NCI-H2227 (cell line): ENCODE results near the gene PCBP4.
"Not testable (repeated sequence)": the region's sequence is repeated elsewhere in the genome, so short reads cannot be mapped to it uniquely, and the experiment has no call there.

Experiments used
- DNase-seq: peaks from one replicate; lab custom pipeline; 2025; ENCODE audit not compliant: unreplicated experiment; lab: John Stamatoyannopoulos, UW

The PCBP4 gene

GRCh38 chr3:51941463-51941797, 25.8 kb downstream of the PCBP4 start:
- DNase-seq, result no peak

DNA sequence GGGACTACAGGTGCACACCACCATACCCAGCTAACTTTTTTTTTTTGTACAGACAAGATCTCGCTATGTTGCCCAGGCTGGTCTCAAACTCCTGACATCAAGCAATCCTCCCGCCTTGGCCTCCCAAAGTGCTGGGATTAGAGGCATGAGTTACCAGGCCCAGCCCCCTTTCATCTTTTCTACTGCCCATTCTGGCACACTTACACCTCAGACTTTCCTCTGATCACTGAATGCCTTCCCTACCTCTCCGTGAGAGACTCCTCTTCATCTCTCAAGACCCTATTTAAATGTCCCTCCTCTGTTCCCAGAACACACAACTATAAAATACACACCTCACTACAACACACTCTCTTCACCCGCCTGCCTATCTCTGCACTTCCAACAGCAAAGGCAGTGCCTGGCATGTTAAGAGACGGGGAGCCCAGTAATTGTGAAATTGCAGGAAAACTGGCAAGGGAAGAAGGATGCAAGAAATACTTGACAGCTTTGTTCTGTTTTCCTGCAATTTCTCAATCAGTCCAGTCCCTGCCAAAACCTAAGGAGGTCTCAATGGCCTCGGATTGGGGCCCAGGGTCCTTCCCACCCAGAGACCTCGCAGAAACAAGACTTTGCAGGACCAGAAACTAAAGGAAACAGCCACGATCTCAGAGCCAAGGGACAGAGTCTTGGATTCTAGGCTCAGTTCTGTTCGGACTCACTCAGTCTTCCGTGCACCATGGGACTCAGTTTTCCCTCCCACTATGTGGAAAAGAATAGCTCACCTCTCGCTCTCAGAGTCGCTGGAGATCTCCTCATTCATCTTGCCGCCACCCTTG, 26.4 kb downstream of the PCBP4 start:
- DNase-seq, result no peak

- no peak for DNase-seq
These were observed 28.4 kb downstream of the PCBP4 start for GRCh38 chr3:51938780-51939425.

DNA sequence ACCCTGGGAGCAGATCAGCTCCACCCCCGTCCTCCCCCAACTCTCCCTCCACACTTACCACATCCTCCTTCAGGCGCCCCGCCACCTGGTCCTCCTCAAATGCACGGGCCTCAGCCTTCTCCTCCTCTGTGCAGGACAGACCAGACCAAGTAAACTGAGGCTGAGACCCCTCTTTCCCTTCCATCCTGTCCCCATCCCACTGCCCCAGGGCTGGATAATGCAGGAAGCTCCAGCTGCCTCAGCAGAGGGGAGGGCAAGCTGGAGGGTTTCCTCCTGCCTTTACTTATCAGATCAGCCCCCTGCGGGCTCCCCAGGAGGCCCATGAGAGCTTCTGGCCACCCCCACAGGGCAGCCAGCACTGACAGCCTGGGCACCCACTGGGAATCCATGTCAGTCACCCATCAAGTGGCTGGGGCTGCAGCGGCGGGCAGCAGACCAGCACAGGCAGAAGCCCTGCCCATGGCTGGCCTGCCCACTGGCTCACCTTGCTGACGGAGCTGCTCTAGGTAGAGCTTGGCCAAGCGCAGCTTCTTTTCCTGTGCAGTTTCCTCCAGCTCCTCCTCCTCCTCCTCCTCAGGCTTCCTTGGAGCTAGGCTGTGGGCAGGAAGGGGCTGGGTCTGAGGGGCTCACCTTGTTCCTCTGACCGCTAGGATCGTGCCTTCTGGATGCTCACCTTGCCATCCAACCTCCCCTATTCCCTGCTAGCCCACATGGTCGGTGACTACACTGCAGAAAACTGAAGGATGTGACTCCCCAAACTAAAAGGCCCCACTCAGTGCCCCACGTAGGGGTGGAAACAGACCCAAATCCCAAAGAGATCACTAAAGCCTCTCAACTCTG, 29.4 kb downstream of the PCBP4 start:
- no peak for DNase-seq

GRCh38 chr3:51937014-51937413, 30.2 kb downstream of the PCBP4 start:
- DNase-seq, result no peak

GRCh38 chr3:51935886-51936755, 31.1 kb downstream of the PCBP4 start:
- DNase-seq, result no peak

- no peak for DNase-seq
These were observed 32.0 kb downstream of the PCBP4 start for GRCh38 chr3:51934991-51935885.

- DNase-seq, result no peak
These were observed 33.0 kb downstream of the PCBP4 start for GRCh38 chr3:51934139-51934850.

- no peak for DNase-seq
These were observed 33.6 kb downstream of the PCBP4 start for GRCh38 chr3:51933471-51934138.

DNA sequence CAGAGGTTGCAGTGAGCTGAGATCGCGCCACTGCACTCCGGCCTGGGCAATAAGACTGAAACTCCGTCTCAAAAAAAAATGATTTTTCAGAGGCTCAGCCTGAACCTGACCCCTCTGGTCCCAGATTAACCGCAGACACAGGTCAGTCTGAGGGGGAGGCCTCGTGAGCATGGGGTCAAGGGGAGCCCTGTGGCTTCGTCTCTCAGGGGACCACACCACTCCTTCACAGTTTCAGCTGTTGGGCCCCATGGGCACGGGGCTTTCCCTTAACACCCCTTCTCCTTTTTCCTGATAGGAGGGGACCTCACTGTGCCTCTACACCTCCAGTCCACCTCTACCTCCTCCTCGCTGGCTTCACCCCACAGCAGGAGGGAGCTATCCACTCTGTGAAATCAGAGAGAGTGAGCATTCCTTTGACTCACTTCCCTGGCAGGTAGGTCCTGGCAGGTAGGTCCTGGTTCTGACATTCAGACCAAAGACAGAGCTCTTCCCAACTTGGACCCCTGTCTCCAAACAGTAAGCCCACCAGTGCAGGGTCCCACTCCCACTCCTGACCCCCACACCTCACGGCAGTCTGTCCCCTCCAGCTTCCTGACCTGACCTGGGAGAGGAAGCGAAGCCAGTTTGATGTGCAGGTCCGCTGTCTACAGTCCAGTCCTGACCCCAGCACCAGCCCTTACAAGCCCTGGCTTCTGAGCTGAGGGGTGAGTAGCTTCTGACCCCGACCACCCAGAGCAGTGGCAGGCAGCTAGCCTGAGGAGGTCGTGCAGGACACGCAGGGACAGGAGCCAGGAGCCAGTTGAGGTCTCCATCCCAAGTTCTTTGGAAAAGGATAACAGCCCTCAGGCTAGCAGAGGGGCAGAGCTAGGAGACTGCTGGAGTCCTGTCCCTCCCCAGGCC, 34.5 kb downstream of the PCBP4 start:
- DNase-seq, result no peak

DNA sequence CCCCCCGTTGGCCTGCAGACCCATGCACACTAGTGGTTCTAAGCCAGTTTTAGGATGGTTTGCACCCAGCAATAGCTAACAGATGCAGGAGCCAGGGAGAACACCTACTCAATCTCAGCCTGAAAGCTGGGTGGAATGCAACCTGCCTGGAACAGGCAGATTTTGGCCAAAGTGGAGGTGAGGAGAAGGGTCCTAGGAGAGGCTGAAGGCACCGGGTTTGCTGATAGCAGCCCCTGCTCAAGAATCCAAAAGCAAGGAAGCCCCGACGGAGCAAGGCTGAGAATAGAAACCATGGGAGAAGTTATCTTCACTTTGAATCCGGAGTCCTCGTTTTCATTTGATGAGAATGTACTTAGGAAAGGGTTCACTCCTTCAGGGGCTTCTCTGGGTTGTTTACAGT, 35.5 kb downstream of the PCBP4 start:
- DNase-seq, result no peak

GRCh38 chr3:51930439-51930838, 36.8 kb downstream of the PCBP4 start:
- DNase-seq, result no peak

DNA sequence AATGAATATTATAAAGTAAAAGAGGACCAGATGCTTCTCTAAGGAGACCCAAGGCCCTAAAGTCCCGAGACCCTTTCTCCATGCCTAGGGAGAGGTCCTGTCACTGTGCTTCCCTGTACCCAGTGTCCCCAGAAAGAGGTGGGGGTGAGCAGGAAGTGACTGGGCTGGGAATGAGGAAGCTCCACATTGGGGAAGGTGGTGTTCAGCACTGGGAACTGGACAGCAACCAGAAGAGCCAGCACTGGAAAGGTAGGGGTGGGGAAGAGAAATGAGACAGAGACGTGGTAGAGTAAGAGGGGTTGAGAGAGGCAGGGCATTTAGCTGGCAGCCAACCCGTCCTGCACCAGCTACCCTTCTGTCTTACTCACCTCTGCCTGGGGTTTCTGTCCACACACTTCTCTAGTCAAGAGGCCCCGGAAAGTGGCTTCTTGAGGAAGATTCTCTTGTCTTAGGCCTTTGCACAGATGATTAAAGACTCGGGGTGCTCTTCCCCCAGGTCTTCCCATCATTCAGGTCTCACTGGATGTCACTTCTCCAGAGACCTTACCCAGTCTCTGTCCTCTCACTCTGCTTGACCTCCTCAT, 37.7 kb downstream of the PCBP4 start:
- DNase-seq, result no peak

DNA sequence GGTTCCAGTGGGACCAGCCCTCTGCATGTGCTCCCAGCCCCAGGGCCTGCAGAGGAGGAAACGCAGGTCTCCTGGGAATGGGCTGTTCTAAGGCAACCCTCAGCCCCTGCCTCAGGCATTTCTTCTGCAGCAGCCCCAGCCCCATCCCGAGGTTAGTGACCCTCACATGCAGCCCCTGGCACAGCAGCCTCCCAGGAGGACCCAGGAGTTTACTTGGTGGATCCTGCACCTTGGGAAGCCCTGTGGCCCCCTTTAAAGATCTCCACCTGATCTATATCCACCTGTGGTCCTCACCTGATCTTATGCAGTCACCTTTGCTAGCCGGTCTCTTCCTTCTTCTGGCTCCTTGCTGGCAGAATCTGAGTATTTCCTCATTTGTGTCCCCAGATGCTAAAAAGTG, 38.3 kb downstream of the PCBP4 start:
- DNase-seq, result not testable (repeated sequence)

DNA sequence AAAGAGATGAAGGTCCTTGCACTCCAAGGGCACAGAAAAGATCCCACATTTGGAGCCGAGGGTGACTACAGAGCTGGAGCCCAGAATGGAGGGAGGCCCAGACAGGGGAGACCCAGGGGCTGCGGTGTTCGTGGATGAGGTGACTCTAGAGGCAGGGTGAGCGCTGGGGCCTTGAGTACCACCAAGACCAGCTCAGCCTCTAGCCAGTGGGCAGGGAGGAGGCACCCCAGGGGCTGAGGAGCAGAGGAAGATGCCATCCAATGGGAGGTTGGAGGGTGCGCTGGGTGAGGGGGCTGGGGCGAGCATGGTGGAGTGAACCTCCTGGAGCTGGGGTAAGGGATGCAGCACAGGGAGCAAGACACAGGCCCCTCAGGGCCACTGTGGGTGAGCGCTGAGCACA, 38.8 kb downstream of the PCBP4 start:
- no peak for DNase-seq

GRCh38 chr3:51927061-51927977, 39.9 kb downstream of the PCBP4 start:
- no peak for DNase-seq
